ENCODE measurements around the gene ALX4.

The ALX4 gene

GRCh38 chr11:44237156-44237555 lies 72.8 kb downstream of the ALX4 start:
- DNase-seq: no peak

- DNase-seq: no peak
These were observed 73.6 kb downstream of the ALX4 start for GRCh38 chr11:44236296-44236695.

GRCh38 chr11:44235765-44236201 lies 74.2 kb downstream of the ALX4 start:
- no peak for DNase-seq

- no peak for DNase-seq
These were observed 80.3 kb downstream of the ALX4 start for GRCh38 chr11:44229624-44230023.

- DNase-seq: no peak
These were observed 80.8 kb downstream of the ALX4 start for GRCh38 chr11:44229098-44229497.

- DNase-seq: no peak
These were observed 81.6 kb downstream of the ALX4 start for GRCh38 chr11:44228379-44228778.

GRCh38 chr11:44226945-44227344 lies 83.0 kb downstream of the ALX4 start:
- DNase-seq: no peak

GRCh38 chr11:44226490-44226889 lies 83.4 kb downstream of the ALX4 start:
- no peak for DNase-seq

- DNase-seq: no peak
These were observed 85.0 kb downstream of the ALX4 start for GRCh38 chr11:44224867-44225501.

GRCh38 chr11:44223238-44223637 lies 86.7 kb downstream of the ALX4 start:
- no peak for DNase-seq

- DNase-seq: no peak
These were observed 87.9 kb downstream of the ALX4 start for GRCh38 chr11:44221992-44222391.

- DNase-seq: no peak
These were observed 88.5 kb downstream of the ALX4 start for GRCh38 chr11:44221456-44221855.

GRCh38 chr11:44219830-44220796 lies 89.8 kb downstream of the ALX4 start:
- no peak for DNase-seq

- DNase-seq: no peak
These were observed 92.5 kb downstream of the ALX4 start for GRCh38 chr11:44217432-44217831.

GRCh38 chr11:44213148-44213547 lies 96.8 kb downstream of the ALX4 start:
- DNase-seq: no peak

- DNase-seq: no peak
These were observed 97.8 kb downstream of the ALX4 start for GRCh38 chr11:44212128-44212527.
